Activated B cell treated with CpG ODN at 0.5 μM for 24 hours (primary cell): ENCODE measurements around the gene CFAP299. TPM values are rescaled to one million over a fixed set of nuclear protein-coding genes. Genes with fewer than 3 reads are reported as not detected.

ENCODE experiments used
- ATAC-seq: fragments of 200-7000 bp; cut with Tn5 transposase; one replicate; pipeline ENCODE4 v1.10.0; 2021; ENCODE audit warnings: low read depth, mild to moderate bottlenecking, moderate library complexity
- CTCF ChIA-PET: fragments of 350-600 bp; sonication (Branson Sonifier 250); formaldehyde crosslinking; loops from one replicate; lab custom pipeline; 2021; ENCODE audit warnings: antibody characterized with exemption; lab: Charles Lee
- POLR2A ChIA-PET: fragments of 350-600 bp; sonication (Branson Sonifier 250); formaldehyde crosslinking; loops from one replicate; lab custom pipeline; 2021; ENCODE audit warnings: antibody characterized with exemption; lab: Charles Lee
- DNase-seq: peaks from one replicate; pipeline ENCODE4 v3.0.0; 2022
- H3K27ac Mint-ChIP-seq: one replicate; pipeline ENCODE4 v1.8.0; 2020; ENCODE audit warnings: mixed read lengths
- H3K27me3 Mint-ChIP-seq: one replicate; pipeline ENCODE4 v1.8.0; 2021; ENCODE audit warnings: mixed read lengths
- H3K36me3 Mint-ChIP-seq: one replicate; pipeline ENCODE4 v1.8.0; 2021; ENCODE audit warnings: low read depth, mixed read lengths
- H3K4me1 Mint-ChIP-seq: one replicate; pipeline ENCODE4 v1.8.0; 2021; ENCODE audit warnings: mixed read lengths
- H3K4me3 Mint-ChIP-seq: one replicate; pipeline ENCODE4 v1.8.0; 2020; ENCODE audit warnings: mild to moderate bottlenecking, mixed read lengths
- H3K9me3 Mint-ChIP-seq: one replicate; pipeline ENCODE4 v1.8.0; 2020; ENCODE audit warnings: mixed read lengths
- CTCF ChIP-seq: fragments of 200-600 bp; IDR thresholded peaks from one replicate; pipeline ENCODE4 v1.8.0; 2022; ENCODE audit warnings: antibody characterized with exemption, mild to moderate bottlenecking
- intact Hi-C: fragments of 100-400 bp; cut with micrococcal nuclease; formaldehyde crosslinking; loops from one replicate; pipeline ENCODE4 v1.15.1; 2024
- total RNA-seq: library from RNA; stranded (reverse); gene quantifications from 2 replicates; pipeline ENCODE4 v1.2.3, GENCODE V29; 2022

CFAP299 gene
- total RNA-seq, 1 donor from 2014 or later, result not detected

- Mint-ChIP-seq H3K27me3 (no peaks in the 10 kb centered on the region), H3K4me1 (no peaks in the 10 kb centered on the region), H3K27ac (no peak overlapping the region), H3K36me3 (no peaks in the 10 kb centered on the region), H3K9me3 (peaks cover 9% of the 10 kb centered on the region), H3K4me3 (no peak overlapping the region)
- DNase-seq, result no peak
- ChIA-PET POLR2A (no interaction called here), CTCF (no interaction called here)
- no peak for TF ChIP-seq CTCF
- no peak for ATAC-seq
- intact Hi-C loops, result no loop called here
These were observed 110.7 kb downstream of the CFAP299 start for GRCh38 chr4:80446248-80446647.

DNA sequence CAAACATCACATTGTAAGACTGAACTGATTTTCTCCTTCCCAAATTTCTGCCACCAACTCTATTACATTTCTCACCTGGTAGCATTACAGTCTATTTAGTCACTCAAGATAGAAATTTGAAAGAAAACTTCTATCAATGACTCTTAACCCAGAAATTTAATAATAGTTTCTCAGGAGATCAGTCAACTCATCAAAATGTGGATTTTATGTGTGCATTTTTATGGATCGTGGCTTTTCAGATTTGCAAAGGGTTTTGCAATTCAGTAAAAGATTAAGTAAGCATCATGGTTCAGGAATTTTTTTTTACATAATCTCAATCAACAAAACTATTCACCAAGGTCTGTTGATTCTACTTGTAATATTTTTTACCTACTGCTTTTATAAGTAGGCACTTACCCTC lies 111.1 kb downstream of the CFAP299 start:
- no peaks in the 10 kb centered on the region for H3K36me3 Mint-ChIP-seq
- ChIA-PET POLR2A (no interaction called here), CTCF (no interaction called here)
- ATAC-seq (no peak), DNase-seq (no peak)
- no peak for TF ChIP-seq CTCF
- intact Hi-C loops, result no loop called here
- no peaks in the 10 kb centered on the region for H3K27me3 Mint-ChIP-seq
- H3K4me1 Mint-ChIP-seq, result no peaks in the 10 kb centered on the region
- H3K27ac Mint-ChIP-seq, result no peak overlapping the region
- H3K9me3 Mint-ChIP-seq, result peaks cover 8% of the 10 kb centered on the region
- H3K4me3 Mint-ChIP-seq, result no peak overlapping the region

GRCh38 chr4:80447493-80447892 lies 112.0 kb downstream of the CFAP299 start:
- POLR2A ChIA-PET, result no interaction called here

DNA sequence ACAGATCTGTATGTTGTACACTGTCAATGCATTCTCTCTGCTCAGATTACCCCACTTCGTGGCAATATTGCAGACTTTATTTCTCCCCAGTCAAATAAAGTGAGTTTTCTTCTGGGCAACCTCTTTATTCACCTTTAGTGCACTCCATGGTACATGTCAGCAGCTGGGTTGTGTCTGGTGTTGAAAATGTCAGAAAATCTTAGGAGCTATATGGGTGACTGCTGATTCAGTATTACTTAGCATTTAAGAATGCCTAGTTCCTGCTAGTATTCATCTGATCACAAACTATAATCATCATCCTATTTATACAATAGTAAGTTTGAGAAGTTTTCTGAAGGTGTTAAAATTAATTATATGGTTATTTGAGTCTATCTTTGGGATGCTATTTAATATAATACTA lies 112.5 kb downstream of the CFAP299 start:
- no peaks in the 10 kb centered on the region for H3K27me3 Mint-ChIP-seq
- DNase-seq (no peak), ATAC-seq (no peak)
- no peak for TF ChIP-seq CTCF
- no peak overlapping the region for H3K4me3 Mint-ChIP-seq
- H3K36me3 Mint-ChIP-seq, result no peaks in the 10 kb centered on the region
- CTCF ChIA-PET, result no interaction called here
- no peak overlapping the region for H3K27ac Mint-ChIP-seq
- POLR2A ChIA-PET, result no interaction called here
- peaks cover 4% of the 10 kb centered on the region for H3K9me3 Mint-ChIP-seq
- no peaks in the 10 kb centered on the region for H3K4me1 Mint-ChIP-seq
- intact Hi-C loops, result no loop called here

More at GRCh38 chr4:80447493-80447892, 112.0 kb downstream of the CFAP299 start:
- no peak overlapping the region for H3K27ac Mint-ChIP-seq
- DNase-seq (no peak), ATAC-seq (no peak)
- TF ChIP-seq CTCF, result no peak
- H3K4me3 Mint-ChIP-seq, result no peak overlapping the region
- CTCF ChIA-PET, result no interaction called here
- H3K27me3 Mint-ChIP-seq, result no peaks in the 10 kb centered on the region
- H3K4me1 Mint-ChIP-seq, result no peaks in the 10 kb centered on the region
- H3K36me3 Mint-ChIP-seq, result no peaks in the 10 kb centered on the region
- peaks cover 4% of the 10 kb centered on the region for H3K9me3 Mint-ChIP-seq
- intact Hi-C loops, result no loop called here

- H3K27me3 Mint-ChIP-seq, result no peaks in the 10 kb centered on the region
- ATAC-seq (no peak), DNase-seq (no peak)
- no peaks in the 10 kb centered on the region for H3K36me3 Mint-ChIP-seq
- intact Hi-C loops, result no loop called here
- ChIA-PET CTCF (no interaction called here), POLR2A (no interaction called here)
- H3K27ac Mint-ChIP-seq, result no peak overlapping the region
- no peaks in the 10 kb centered on the region for H3K4me1 Mint-ChIP-seq
- no peak for TF ChIP-seq CTCF
- no peaks in the 10 kb centered on the region for H3K9me3 Mint-ChIP-seq
- H3K4me3 Mint-ChIP-seq, result no peak overlapping the region
These were observed 116.5 kb downstream of the CFAP299 start for GRCh38 chr4:80452055-80452454.
